ENCODE data around the gene TPPP3.

The TPPP3 gene

GRCh38 chr16:67437513-67437912 is 44.2 kb upstream of the TPPP3 start:
- no peak for DNase-seq (ENCODE audit: low read depth in 2 of 2)
- H3K4me3 ChIP-seq (replicated peaks in 1 of 2; ENCODE audit: low read depth in 2 of 2, low read length in 2 of 2): no peak overlapping the region
- TF ChIP-seq, protein P1, sequence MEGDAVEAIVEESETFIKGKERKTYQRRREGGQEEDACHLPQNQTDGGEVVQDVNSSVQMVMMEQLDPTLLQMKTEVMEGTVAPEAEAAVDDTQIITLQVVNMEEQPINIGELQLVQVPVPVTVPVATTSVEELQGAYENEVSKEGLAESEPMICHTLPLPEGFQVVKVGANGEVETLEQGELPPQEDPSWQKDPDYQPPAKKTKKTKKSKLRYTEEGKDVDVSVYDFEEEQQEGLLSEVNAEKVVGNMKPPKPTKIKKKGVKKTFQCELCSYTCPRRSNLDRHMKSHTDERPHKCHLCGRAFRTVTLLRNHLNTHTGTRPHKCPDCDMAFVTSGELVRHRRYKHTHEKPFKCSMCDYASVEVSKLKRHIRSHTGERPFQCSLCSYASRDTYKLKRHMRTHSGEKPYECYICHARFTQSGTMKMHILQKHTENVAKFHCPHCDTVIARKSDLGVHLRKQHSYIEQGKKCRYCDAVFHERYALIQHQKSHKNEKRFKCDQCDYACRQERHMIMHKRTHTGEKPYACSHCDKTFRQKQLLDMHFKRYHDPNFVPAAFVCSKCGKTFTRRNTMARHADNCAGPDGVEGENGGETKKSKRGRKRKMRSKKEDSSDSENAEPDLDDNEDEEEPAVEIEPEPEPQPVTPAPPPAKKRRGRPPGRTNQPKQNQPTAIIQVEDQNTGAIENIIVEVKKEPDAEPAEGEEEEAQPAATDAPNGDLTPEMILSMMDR (IDR thresholded peaks at IDR 0.05; ENCODE audit: low read depth, low read length): no peak

DNA sequence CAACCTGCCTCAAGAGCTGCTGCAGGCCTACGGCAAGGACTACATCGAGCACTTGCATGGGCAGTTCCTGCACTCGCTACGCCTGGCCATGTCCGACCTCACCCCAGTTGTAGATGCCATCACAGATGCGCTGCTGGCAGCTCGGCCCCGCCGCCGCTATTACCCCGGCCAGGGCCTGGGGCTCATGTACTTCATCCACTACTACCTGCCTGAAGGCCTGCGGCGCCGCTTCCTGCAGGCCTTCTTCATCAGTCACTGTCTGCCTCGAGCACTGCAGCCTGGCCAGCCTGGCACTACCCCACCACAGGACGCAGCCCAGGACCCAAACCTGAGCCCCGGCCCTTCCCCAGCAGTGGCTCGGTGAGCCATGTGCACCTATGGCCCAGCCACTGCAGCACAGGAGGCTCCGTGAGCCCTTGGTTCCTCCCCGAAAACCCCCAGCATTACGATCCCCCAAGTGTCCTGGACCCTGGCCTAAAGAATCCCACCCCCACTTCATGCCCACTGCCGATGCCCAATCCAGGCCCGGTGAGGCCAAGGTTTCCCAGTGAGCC is 43.4 kb upstream of the TPPP3 start:
- no peak for DNase-seq (ENCODE audit: low read depth in 2 of 2)
- H3K4me3 ChIP-seq (replicated peaks in 1 of 2; ENCODE audit: low read depth in 2 of 2, low read length in 2 of 2): no peak overlapping the region
- TF ChIP-seq, protein P1 (IDR thresholded peaks at IDR 0.05; ENCODE audit: low read depth, low read length): no peak

GRCh38 chr16:67435758-67436164 is 42.5 kb upstream of the TPPP3 start:
- DNase-seq (ENCODE audit: low read depth in 2 of 2): no peak
- TF ChIP-seq, protein P1 (IDR thresholded peaks at IDR 0.05; ENCODE audit: low read depth, low read length): no peak
- H3K4me3 ChIP-seq (replicated peaks in 1 of 2; ENCODE audit: low read depth in 2 of 2, low read length in 2 of 2): no peak overlapping the region

DNA sequence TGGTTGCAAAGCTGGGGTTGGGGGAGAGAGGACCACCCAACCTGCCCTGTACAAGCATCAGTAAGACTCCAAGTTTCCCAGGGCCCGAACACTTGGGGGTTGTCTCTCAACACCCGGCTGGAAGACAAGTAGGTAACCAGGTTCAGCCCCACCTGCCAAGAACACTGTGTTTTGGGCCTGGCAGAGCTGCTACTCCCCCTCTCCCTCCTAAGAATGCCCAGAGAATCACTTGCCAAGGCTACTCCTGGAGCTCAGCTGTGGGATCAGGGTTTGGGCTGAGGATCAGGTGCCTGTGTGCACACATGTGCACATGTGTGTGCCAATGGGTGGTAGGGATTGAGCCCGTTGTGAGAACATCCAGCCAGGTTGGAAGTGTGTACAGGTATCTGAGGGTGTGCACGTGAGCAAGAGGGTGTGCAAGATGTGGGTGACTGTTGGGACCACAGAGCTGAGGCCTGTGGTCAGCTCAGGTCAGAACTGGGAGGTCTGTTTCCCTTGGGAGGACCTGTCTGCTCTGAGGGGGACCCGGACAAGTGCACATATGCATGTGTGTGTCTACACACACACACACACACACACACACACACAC is 39.9 kb upstream of the TPPP3 start:
- H3K4me3 ChIP-seq (replicated peaks in 1 of 2; ENCODE audit: low read depth in 2 of 2, low read length in 2 of 2): no peak overlapping the region
- TF ChIP-seq, protein P1 (IDR thresholded peaks at IDR 0.05; ENCODE audit: low read depth, low read length): no peak
- DNase-seq (ENCODE audit: low read depth in 2 of 2): no peak

DNA sequence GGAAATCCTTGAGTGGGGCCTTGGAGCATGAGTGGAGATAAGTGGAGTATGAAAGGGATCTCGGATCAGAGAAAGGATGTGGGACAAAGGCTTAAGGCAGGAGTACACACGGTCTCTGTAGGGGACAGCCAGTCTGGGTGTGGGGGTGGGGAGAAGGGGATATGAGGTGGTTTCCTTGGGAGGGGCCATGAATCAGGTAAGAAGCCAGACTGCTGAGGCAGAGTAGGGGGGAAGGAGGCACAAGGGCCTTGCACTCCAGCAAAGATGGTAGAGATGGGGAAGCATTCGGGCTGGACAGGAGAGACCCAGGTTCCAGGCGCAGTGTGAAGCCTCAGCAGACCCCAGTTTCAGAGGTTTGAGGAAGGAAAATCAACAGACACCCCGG is 39.2 kb upstream of the TPPP3 start:
- DNase-seq (ENCODE audit: low read depth in 2 of 2): no peak
- TF ChIP-seq, protein P1 (IDR thresholded peaks at IDR 0.05; ENCODE audit: low read depth, low read length): no peak
- H3K4me3 ChIP-seq (replicated peaks in 1 of 2; ENCODE audit: low read depth in 2 of 2, low read length in 2 of 2): no peak overlapping the region

- H3K4me3 ChIP-seq (replicated peaks in 1 of 2; ENCODE audit: low read depth in 2 of 2, low read length in 2 of 2): peak overlapping the region in 1 of 2 donors; percentile 15
- no peak for DNase-seq (ENCODE audit: low read depth in 2 of 2)
- TF ChIP-seq, protein P1 (IDR thresholded peaks at IDR 0.05; ENCODE audit: low read depth, low read length): no peak
These were observed 38.6 kb upstream of the TPPP3 start for GRCh38 chr16:67431775-67432505.
